ENCODE measurements around the gene GATAD2A. TPM values are rescaled to one million over a fixed set of nuclear protein-coding genes. Genes with fewer than 3 reads are reported as not detected.
A peak's percentile ranks its signal among the peaks of the same experiment; 100 is the strongest.

GATAD2A gene
- total RNA-seq, 2 donors from 2014 or later: 27.7 to 32.9 TPM

- Histone ChIP-seq H3K27me3 (peaks cover 11 to 19% of the 10 kb centered on the region in 2 donors), H3K4me1 (peaks cover 0 to 44% of the 10 kb centered on the region in 2 donors), H3K36me3 (no peaks in the 10 kb centered on the region), H3K9me3 (no peaks in the 10 kb centered on the region), H3K27ac (no peak overlapping the region), H3K4me3 (peak overlapping the region in 1 of 2 donors; percentile 43)
- TF ChIP-seq CTCF (IDR thresholded peaks at IDR 0.05): no peak
- DNase-seq (ENCODE audit: low spot score): no peak
These were observed 131.9 kb downstream of the GATAD2A start for GRCh38 chr19:19537075-19538048.

GRCh38 chr19:19538061-19538784 is 132.7 kb downstream of the GATAD2A start, which contains the start of gene CILP2:
Gene CILP2, plus strand, starts transcription at chr19:19538265. Its CDS starts 85 bp downstream, at chr19:19538350.
- H3K4me3 ChIP-seq: peak within 1 kb of the TSS; percentile 8 to 43
- no peak for TF ChIP-seq CTCF (IDR thresholded peaks at IDR 0.05)
- no peak within 1 kb of the TSS for H3K27ac ChIP-seq
- H3K9me3 ChIP-seq: no peaks in the 10 kb centered on the region
- H3K27me3 ChIP-seq: peaks cover 11 to 19% of the 10 kb centered on the region in 2 donors
- H3K4me1 ChIP-seq: peaks cover 0 to 41% of the 10 kb centered on the region in 2 donors
- DNase-seq (ENCODE audit: low spot score): no peak
- H3K36me3 ChIP-seq: no peaks in the 10 kb centered on the region

GRCh38 chr19:19538785-19539166 is 133.3 kb downstream of the GATAD2A start:
- peaks cover 0 to 41% of the 10 kb centered on the region in 2 donors for H3K4me1 ChIP-seq
- no peaks in the 10 kb centered on the region for H3K36me3 ChIP-seq
- no peak for TF ChIP-seq CTCF (IDR thresholded peaks at IDR 0.05)
- H3K4me3 ChIP-seq: peak overlapping the region in 1 of 2 donors; percentile 43
- no peak overlapping the region for H3K27ac ChIP-seq
- no peak for DNase-seq (ENCODE audit: low spot score)
- H3K9me3 ChIP-seq: no peaks in the 10 kb centered on the region
- H3K27me3 ChIP-seq: peaks cover 11 to 19% of the 10 kb centered on the region in 2 donors

GRCh38 chr19:19539698-19540063 is 134.2 kb downstream of the GATAD2A start:
- Histone ChIP-seq H3K27me3 (peaks cover 11 to 19% of the 10 kb centered on the region in 2 donors), H3K36me3 (no peaks in the 10 kb centered on the region), H3K4me1 (peaks cover 0 to 41% of the 10 kb centered on the region in 2 donors), H3K9me3 (no peaks in the 10 kb centered on the region), H3K4me3 (no peak overlapping the region), H3K27ac (no peak overlapping the region)
- no peak for DNase-seq (ENCODE audit: low spot score)
- TF ChIP-seq CTCF (IDR thresholded peaks at IDR 0.05): no peak

GRCh38 chr19:19540064-19540714 is 134.7 kb downstream of the GATAD2A start:
- Histone ChIP-seq H3K36me3 (no peaks in the 10 kb centered on the region), H3K27ac (no peak overlapping the region), H3K27me3 (peaks cover 11 to 19% of the 10 kb centered on the region in 2 donors)

More at GRCh38 chr19:19540064-19540714, 134.7 kb downstream of the GATAD2A start:
- no peak for TF ChIP-seq CTCF (IDR thresholded peaks at IDR 0.05)
- Histone ChIP-seq H3K4me3 (peak overlapping the region in 1 of 2 donors; percentile 34), H3K4me1 (peaks cover 0 to 41% of the 10 kb centered on the region in 2 donors), H3K9me3 (no peaks in the 10 kb centered on the region)
- no peak for DNase-seq (ENCODE audit: low spot score)
